ENCODE data around the gene PALM2AKAP2.

GRCh38 chr9:109789971-109790370 is 10.0 kb downstream of the PALM2AKAP2 start:
- no peak for TF ChIP-seq EZH2phosphoT487 (IDR thresholded peaks at IDR 0.05; ENCODE audit: low read depth, severe bottlenecking, unreplicated experiment)
- TF ChIP-seq, protein P1, sequence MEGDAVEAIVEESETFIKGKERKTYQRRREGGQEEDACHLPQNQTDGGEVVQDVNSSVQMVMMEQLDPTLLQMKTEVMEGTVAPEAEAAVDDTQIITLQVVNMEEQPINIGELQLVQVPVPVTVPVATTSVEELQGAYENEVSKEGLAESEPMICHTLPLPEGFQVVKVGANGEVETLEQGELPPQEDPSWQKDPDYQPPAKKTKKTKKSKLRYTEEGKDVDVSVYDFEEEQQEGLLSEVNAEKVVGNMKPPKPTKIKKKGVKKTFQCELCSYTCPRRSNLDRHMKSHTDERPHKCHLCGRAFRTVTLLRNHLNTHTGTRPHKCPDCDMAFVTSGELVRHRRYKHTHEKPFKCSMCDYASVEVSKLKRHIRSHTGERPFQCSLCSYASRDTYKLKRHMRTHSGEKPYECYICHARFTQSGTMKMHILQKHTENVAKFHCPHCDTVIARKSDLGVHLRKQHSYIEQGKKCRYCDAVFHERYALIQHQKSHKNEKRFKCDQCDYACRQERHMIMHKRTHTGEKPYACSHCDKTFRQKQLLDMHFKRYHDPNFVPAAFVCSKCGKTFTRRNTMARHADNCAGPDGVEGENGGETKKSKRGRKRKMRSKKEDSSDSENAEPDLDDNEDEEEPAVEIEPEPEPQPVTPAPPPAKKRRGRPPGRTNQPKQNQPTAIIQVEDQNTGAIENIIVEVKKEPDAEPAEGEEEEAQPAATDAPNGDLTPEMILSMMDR (IDR thresholded peaks at IDR 0.05; ENCODE audit: poor library complexity) = no peak
- no peak for TF ChIP-seq EZH2 (IDR thresholded peaks at IDR 0.05; ENCODE audit: borderline replicate concordance)
